Measurements from ENCODE around the gene XIRP2. TPM values are rescaled to one million over a fixed set of nuclear protein-coding genes. Genes with fewer than 3 reads are reported as not detected.

XIRP2 gene
- total RNA-seq, 2 experiments from 2014 or later: not detected

DNA sequence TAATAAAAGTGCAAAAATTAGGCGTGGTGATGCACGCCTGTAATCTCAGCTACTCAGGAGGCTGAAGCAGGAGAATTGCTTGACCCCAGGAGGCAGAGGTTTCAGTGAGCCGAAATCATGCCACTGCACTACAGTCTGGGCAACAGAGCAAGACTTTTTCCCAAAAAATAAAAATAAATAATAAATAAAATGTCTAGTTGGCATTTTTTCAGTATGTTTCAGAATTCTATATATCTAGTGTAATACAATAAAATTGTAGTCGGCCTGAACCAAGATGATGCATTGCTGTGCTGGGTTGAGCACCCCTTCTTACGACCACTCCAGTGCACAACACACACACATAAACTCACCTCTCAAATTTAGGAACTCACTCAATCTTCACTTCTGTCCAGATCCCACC, 108.2 kb downstream of the XIRP2 start:
- Mint-ChIP-seq H3K4me1 (ENCODE audit: low read depth) (no peaks in the 10 kb centered on the region), H3K27me3 (no peaks in the 10 kb centered on the region), H3K4me3 (no peak overlapping the region), H3K27ac (no peak overlapping the region), H3K36me3 (ENCODE audit: low read depth) (no peaks in the 10 kb centered on the region), H3K9me3 (peaks cover 2% of the 10 kb centered on the region)
- CTCF ChIA-PET: no interaction called here
- ATAC-seq (ENCODE audit: poor library complexity) (no peak), DNase-seq (no peak)
- POLR2A ChIA-PET: no interaction called here
- no peaks in the 10 kb centered on the region for H3K9me3 ChIP-seq (ENCODE audit: control insufficient read depth in 1 of 2, insufficient read depth in 1 of 2, low read length in 2 of 2)
- H3K27me3 ChIP-seq (ENCODE audit: control insufficient read depth in 1 of 2, insufficient read depth in 2 of 2, low read length in 2 of 2): no peaks in the 10 kb centered on the region
- TF ChIP-seq, protein P1, sequence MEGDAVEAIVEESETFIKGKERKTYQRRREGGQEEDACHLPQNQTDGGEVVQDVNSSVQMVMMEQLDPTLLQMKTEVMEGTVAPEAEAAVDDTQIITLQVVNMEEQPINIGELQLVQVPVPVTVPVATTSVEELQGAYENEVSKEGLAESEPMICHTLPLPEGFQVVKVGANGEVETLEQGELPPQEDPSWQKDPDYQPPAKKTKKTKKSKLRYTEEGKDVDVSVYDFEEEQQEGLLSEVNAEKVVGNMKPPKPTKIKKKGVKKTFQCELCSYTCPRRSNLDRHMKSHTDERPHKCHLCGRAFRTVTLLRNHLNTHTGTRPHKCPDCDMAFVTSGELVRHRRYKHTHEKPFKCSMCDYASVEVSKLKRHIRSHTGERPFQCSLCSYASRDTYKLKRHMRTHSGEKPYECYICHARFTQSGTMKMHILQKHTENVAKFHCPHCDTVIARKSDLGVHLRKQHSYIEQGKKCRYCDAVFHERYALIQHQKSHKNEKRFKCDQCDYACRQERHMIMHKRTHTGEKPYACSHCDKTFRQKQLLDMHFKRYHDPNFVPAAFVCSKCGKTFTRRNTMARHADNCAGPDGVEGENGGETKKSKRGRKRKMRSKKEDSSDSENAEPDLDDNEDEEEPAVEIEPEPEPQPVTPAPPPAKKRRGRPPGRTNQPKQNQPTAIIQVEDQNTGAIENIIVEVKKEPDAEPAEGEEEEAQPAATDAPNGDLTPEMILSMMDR (IDR thresholded peaks at IDR 0.05): no peak
- H3K27ac ChIP-seq (ENCODE audit: low read depth in 1 of 2, low read length in 2 of 2): no peak overlapping the region
- H3K4me3 ChIP-seq (ENCODE audit: low read length): no peak overlapping the region
- intact Hi-C loops (cut with DNase I, micrococcal nuclease): no loop called here
- no peaks in the 10 kb centered on the region for H3K4me1 ChIP-seq (ENCODE audit: insufficient read depth, low read length)
- no peaks in the 10 kb centered on the region for H3K36me3 ChIP-seq (ENCODE audit: insufficient read depth, low read length)

DNA sequence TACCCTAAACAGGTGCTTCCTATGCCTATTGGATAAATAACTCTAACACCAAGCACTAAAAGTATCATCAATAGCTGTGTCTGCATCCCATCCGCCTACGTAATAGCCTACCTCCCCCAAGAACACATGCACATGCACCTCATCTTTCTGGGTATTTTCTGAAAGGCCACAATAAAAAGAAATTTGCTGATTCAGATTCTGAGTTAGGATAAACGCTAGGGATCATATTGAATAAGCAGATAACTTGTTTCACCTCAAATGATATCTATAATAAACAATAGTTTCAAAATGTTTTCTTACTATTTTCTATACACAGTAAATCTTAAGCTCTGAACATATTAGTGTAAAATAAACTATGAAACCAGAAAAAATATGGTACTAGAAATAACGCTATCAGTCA, 112.9 kb downstream of the XIRP2 start:
- Mint-ChIP-seq H3K27ac (no peak overlapping the region), H3K4me1 (ENCODE audit: low read depth) (no peaks in the 10 kb centered on the region), H3K9me3 (peaks cover 2% of the 10 kb centered on the region), H3K4me3 (no peak overlapping the region), H3K27me3 (no peaks in the 10 kb centered on the region), H3K36me3 (ENCODE audit: low read depth) (no peaks in the 10 kb centered on the region)
- intact Hi-C loops (cut with DNase I, micrococcal nuclease): loop anchor here in 1 of 2 experiments (5.0 kb wide), 1 partner anchor 51 kb away; no protein-coding TSS in a partner anchor
- ChIA-PET CTCF (no interaction called here), POLR2A (no interaction called here)
- TF ChIP-seq, protein P1 (IDR thresholded peaks at IDR 0.05): no peak
- no peaks in the 10 kb centered on the region for H3K4me1 ChIP-seq (ENCODE audit: insufficient read depth, low read length)
- no peaks in the 10 kb centered on the region for H3K27me3 ChIP-seq (ENCODE audit: control insufficient read depth in 1 of 2, insufficient read depth in 2 of 2, low read length in 2 of 2)
- no peak overlapping the region for H3K4me3 ChIP-seq (ENCODE audit: low read length)
- ATAC-seq (ENCODE audit: poor library complexity): no peak
- no peak for DNase-seq
- H3K36me3 ChIP-seq (ENCODE audit: insufficient read depth, low read length): no peaks in the 10 kb centered on the region
- no peaks in the 10 kb centered on the region for H3K9me3 ChIP-seq (ENCODE audit: control insufficient read depth in 1 of 2, insufficient read depth in 1 of 2, low read length in 2 of 2)
- H3K27ac ChIP-seq (ENCODE audit: low read depth in 1 of 2, low read length in 2 of 2): no peak overlapping the region

DNA sequence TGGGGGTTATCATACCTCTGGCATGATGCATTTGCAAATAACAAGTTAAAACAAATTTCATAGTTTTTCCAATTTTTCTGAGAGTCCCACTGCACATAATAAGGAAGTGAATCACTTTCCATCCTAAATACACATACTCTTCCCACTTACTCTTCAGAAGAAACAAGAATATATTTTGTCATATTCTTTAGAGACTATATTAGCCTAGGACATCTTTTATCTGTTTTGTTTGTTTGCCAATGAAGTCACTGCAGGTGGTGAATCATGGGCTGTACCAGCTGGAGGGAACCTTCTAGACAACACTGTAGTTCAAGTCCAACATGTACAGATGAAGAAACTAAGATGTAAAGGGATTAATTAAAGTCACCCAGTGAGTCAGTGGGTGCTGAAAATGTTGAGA, 116.8 kb downstream of the XIRP2 start:
- Mint-ChIP-seq H3K9me3 (no peaks in the 10 kb centered on the region), H3K4me3 (no peak overlapping the region), H3K27ac (no peak overlapping the region), H3K36me3 (ENCODE audit: low read depth) (no peaks in the 10 kb centered on the region), H3K4me1 (ENCODE audit: low read depth) (no peaks in the 10 kb centered on the region), H3K27me3 (no peaks in the 10 kb centered on the region)
- Histone ChIP-seq H3K36me3 (ENCODE audit: insufficient read depth, low read length) (no peaks in the 10 kb centered on the region), H3K4me3 (ENCODE audit: low read length) (no peak overlapping the region), H3K27ac (ENCODE audit: low read depth in 1 of 2, low read length in 2 of 2) (no peak overlapping the region), H3K9me3 (ENCODE audit: control insufficient read depth in 1 of 2, insufficient read depth in 1 of 2, low read length in 2 of 2) (no peaks in the 10 kb centered on the region), H3K4me1 (ENCODE audit: insufficient read depth, low read length) (no peaks in the 10 kb centered on the region), H3K27me3 (ENCODE audit: control insufficient read depth in 1 of 2, insufficient read depth in 2 of 2, low read length in 2 of 2) (no peaks in the 10 kb centered on the region)
- ATAC-seq (ENCODE audit: poor library complexity) (no peak), DNase-seq (no peak)
- ChIA-PET POLR2A (no interaction called here), CTCF (no interaction called here)
- intact Hi-C loops (cut with DNase I, micrococcal nuclease): no loop called here
- TF ChIP-seq, protein P1 (IDR thresholded peaks at IDR 0.05): no peak

Measured in CD4-positive, alpha-beta T cell (primary cell).